Thoracic aorta (tissue), 2 donors: Measurements from ENCODE around the gene TASL. TPM values are rescaled to one million over a fixed set of nuclear protein-coding genes. Genes with fewer than 3 reads are reported as not detected.

Source experiments
- ATAC-seq: fragments of 150-250 bp; one replicate; pipeline ENCODE4 v1.8.0; 2017; ENCODE audit warnings: low read depth; ENCODE audit not compliant: insufficient number of reproducible peaks, low FRiP score
- DNase-seq: peaks from one replicate; pipeline ENCODE4 v3.0.0-alpha.2; 2020; ENCODE audit warnings: low spot score
- H3K27ac ChIP-seq, 2 donors: fragments of 200-600 bp; sonication (generic); 1 replicate in 1 of 2; 2 replicates in 1 of 2; pipeline ENCODE4 v1.5.1; 2016; ENCODE audit warnings: mild to moderate bottlenecking in 2 of 2, moderate library complexity in 2 of 2
- H3K27me3 ChIP-seq: fragments of 200-600 bp; sonication (generic); replicated peaks from 2 replicates; pipeline ENCODE4 v1.6.0; 2016; ENCODE audit warnings: mild to moderate bottlenecking; ENCODE audit not compliant: insufficient read depth
- H3K36me3 ChIP-seq: fragments of 200-600 bp; sonication (generic); one replicate; pipeline ENCODE4 v1.5.1; 2016
- H3K4me1 ChIP-seq, 2 donors: fragments of 200-600 bp; sonication (generic); 1 replicate in 1 of 2; 2 replicates in 1 of 2; pipeline versions ENCODE4 v1.5.1 to v1.6.0; 2016; ENCODE audit warnings: low read depth in 2 of 2, mild to moderate bottlenecking in 1 of 2; ENCODE audit not compliant: control insufficient read depth in 1 of 2
- H3K4me3 ChIP-seq: fragments of 200-600 bp; sonication (generic); 2 replicates; pipeline ENCODE4 v1.5.1; 2016; ENCODE audit warnings: mild to moderate bottlenecking
- H3K9me3 ChIP-seq: fragments of 200-600 bp; sonication (generic); 2 replicates; pipeline ENCODE4 v1.5.1; 2016
- total RNA-seq, 2 donors: library from RNA; depleted of rRNA; stranded (reverse); fragments of >200 nt; gene quantifications; one replicate each; pipeline versions ENCODE4 v1.1.0 to v1.2.3, GENCODE V29; 2016
- TF ChIP-seq, protein P1 (sequence below): fragments of 200-600 bp; sonication (generic); IDR thresholded peaks from one replicate; pipeline ENCODE4 v1.5.1; 2019; ENCODE audit warnings: antibody characterized with exemption

Gene TASL
- total RNA-seq, 2 donors from 2014 or later, result 0.42 to 0.54 TPM

DNA sequence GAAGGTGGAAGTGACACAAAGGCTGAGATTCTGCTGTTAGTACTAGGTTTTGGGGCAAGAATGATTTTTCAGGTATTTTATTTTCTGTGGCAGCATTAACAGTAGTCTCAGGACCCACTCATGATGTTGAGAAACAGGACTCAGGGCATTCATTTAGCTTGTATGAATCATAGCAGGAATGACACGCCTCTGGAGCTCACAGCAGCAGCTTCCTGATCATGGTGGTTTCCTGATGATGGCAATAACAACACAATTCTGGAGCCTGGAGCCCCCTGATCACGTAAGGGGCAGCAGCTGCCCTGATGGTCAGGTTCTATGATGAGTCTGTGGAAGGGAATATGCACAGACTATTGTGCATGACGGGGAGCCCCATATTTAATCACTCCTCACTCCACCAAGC lies 47.0 kb downstream of the TASL start:
- Histone ChIP-seq H3K9me3 (no peaks in the 10 kb centered on the region), H3K4me3 (no peak overlapping the region), H3K36me3 (no peaks in the 10 kb centered on the region), H3K27ac (no peak overlapping the region), H3K4me1 (no peaks in the 10 kb centered on the region), H3K27me3 (no peaks in the 10 kb centered on the region)
- no peak for DNase-seq
- TF ChIP-seq, protein P1, sequence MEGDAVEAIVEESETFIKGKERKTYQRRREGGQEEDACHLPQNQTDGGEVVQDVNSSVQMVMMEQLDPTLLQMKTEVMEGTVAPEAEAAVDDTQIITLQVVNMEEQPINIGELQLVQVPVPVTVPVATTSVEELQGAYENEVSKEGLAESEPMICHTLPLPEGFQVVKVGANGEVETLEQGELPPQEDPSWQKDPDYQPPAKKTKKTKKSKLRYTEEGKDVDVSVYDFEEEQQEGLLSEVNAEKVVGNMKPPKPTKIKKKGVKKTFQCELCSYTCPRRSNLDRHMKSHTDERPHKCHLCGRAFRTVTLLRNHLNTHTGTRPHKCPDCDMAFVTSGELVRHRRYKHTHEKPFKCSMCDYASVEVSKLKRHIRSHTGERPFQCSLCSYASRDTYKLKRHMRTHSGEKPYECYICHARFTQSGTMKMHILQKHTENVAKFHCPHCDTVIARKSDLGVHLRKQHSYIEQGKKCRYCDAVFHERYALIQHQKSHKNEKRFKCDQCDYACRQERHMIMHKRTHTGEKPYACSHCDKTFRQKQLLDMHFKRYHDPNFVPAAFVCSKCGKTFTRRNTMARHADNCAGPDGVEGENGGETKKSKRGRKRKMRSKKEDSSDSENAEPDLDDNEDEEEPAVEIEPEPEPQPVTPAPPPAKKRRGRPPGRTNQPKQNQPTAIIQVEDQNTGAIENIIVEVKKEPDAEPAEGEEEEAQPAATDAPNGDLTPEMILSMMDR, result no peak
- ATAC-seq, result no peak

DNA sequence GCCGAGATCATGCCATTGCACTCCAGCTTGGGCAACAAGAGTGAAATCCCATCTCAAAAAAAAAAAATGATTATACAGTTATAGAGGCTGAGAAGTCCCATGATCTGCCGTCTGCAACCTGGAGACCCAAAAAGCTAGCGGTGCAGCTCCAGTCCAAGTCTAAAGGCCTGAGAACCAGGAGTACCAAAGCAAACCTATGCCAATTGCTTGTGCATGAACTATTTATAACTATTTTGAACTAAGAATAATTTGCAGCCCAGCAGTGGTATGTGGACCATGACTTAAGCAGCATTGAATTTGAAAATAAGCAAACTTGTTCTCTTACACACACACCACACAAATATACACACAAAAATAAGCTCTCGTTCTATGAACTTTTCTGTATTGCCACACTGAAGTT lies 51.8 kb downstream of the TASL start:
- Histone ChIP-seq H3K36me3 (no peaks in the 10 kb centered on the region), H3K4me3 (no peak overlapping the region), H3K27ac (peak overlapping the region in 1 of 2 donors; percentile 8), H3K27me3 (no peaks in the 10 kb centered on the region), H3K4me1 (no peaks in the 10 kb centered on the region), H3K9me3 (no peaks in the 10 kb centered on the region)
- ATAC-seq (no peak), DNase-seq (no peak)
- TF ChIP-seq, protein P1, result no peak

DNA sequence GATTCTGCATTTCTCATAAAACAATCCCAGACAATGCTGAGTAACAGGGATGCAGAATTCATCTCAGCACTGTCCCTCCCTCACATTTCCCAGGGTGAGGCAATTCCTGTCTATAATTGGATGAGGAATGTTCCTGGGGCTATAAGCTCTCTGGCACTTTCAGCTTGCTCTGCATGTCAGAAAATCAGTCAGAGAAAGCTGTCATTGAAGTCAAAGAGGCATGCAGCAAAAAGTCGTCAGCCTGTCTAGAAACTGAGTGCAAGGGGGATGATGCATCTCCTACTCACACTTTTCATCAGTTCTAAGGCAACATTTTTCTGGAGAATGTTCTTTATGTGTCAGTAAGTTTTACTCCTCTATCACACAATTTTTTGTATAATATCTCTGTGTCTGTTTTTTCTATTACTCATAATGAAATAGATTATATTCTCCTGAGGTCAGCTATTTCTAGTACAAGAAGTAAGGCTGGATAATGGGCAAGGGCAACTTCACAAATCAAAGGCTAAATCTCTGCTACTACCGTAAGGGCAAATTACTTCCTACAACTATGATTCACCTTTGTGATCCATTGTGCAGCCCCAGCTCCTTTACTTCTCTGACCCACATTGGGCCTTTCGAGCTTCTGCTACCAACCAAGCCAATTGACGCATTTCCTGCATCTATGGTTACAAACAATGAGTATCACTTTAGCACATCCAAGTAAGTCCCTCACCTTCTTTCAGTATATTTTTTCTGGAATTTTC lies 56.0 kb downstream of the TASL start:
- ATAC-seq, result no peak
- no peak overlapping the region for H3K27ac ChIP-seq

DNA sequence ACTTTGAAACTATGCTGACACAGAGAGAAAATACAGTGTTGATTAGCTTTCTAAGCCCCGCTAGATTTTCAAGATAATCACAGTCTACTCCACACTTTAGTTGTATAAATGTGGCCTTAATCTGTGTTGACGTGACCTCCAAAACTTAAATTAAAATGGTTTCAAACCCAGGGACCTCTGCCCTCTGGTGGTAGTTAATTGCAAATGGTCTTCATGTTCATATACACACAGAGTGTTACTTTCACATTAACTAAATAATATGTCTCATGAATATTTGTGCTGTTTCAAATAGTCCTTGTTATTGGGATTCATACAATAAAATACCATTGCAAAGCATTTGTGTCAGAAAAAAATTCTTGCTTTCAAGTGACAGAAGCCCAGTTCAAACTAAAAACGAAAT lies 64.3 kb downstream of the TASL start:
- no peaks in the 10 kb centered on the region for H3K36me3 ChIP-seq
- H3K9me3 ChIP-seq, result no peaks in the 10 kb centered on the region
- no peak for ATAC-seq
- H3K27me3 ChIP-seq, result no peaks in the 10 kb centered on the region
- TF ChIP-seq, protein P1, result no peak
- H3K4me3 ChIP-seq, result no peak overlapping the region
- no peak overlapping the region for H3K27ac ChIP-seq
- no peaks in the 10 kb centered on the region for H3K4me1 ChIP-seq
- DNase-seq, result no peak

More for the DNA sequence above, 56.0 kb downstream of the TASL start:
- H3K9me3 ChIP-seq, result no peaks in the 10 kb centered on the region
- H3K27me3 ChIP-seq, result no peaks in the 10 kb centered on the region
- no peak overlapping the region for H3K4me3 ChIP-seq
- no peak for DNase-seq
- no peaks in the 10 kb centered on the region for H3K4me1 ChIP-seq
- TF ChIP-seq, protein P1, result no peak
- H3K36me3 ChIP-seq, result no peaks in the 10 kb centered on the region

Other genes with a start within 250 kb of the TASL start
- 10 to 100 TPM; 12.9 to 15.2 TPM for gene GK, start 75.7 kb upstream of the TASL start, total RNA-seq